Activated B cell treated with CpG ODN at 0.5 μM for 24 hours (primary cell): ENCODE data around the gene FHIP2A. TPM values are rescaled to one million over a fixed set of nuclear protein-coding genes. Genes with fewer than 3 reads are reported as not detected.

ENCODE experiments used
- ATAC-seq: fragments of 200-7000 bp; cut with Tn5 transposase; one replicate; pipeline ENCODE4 v1.10.0; 2021; ENCODE audit warnings: low read depth, mild to moderate bottlenecking, moderate library complexity
- CTCF ChIA-PET: fragments of 350-600 bp; sonication (Branson Sonifier 250); formaldehyde crosslinking; loops from one replicate; lab custom pipeline; 2021; ENCODE audit warnings: antibody characterized with exemption; lab: Charles Lee
- POLR2A ChIA-PET: fragments of 350-600 bp; sonication (Branson Sonifier 250); formaldehyde crosslinking; loops from one replicate; lab custom pipeline; 2021; ENCODE audit warnings: antibody characterized with exemption; lab: Charles Lee
- DNase-seq: peaks from one replicate; pipeline ENCODE4 v3.0.0; 2022
- H3K27ac Mint-ChIP-seq: one replicate; pipeline ENCODE4 v1.8.0; 2020; ENCODE audit warnings: mixed read lengths
- H3K27me3 Mint-ChIP-seq: one replicate; pipeline ENCODE4 v1.8.0; 2021; ENCODE audit warnings: mixed read lengths
- H3K36me3 Mint-ChIP-seq: one replicate; pipeline ENCODE4 v1.8.0; 2021; ENCODE audit warnings: low read depth, mixed read lengths
- H3K4me1 Mint-ChIP-seq: one replicate; pipeline ENCODE4 v1.8.0; 2021; ENCODE audit warnings: mixed read lengths
- H3K4me3 Mint-ChIP-seq: one replicate; pipeline ENCODE4 v1.8.0; 2020; ENCODE audit warnings: mild to moderate bottlenecking, mixed read lengths
- H3K9me3 Mint-ChIP-seq: one replicate; pipeline ENCODE4 v1.8.0; 2020; ENCODE audit warnings: mixed read lengths
- intact Hi-C: fragments of 100-400 bp; cut with micrococcal nuclease; formaldehyde crosslinking; loops from one replicate; pipeline ENCODE4 v1.15.1; 2024
- total RNA-seq: library from RNA; stranded (reverse); gene quantifications from 2 replicates; pipeline ENCODE4 v1.2.3, GENCODE V29; 2022
- TF ChIP-seq, protein P1 (sequence below): fragments of 200-600 bp; IDR thresholded peaks from one replicate; pipeline ENCODE4 v1.8.0; 2022; ENCODE audit warnings: antibody characterized with exemption, mild to moderate bottlenecking

The FHIP2A gene
- total RNA-seq, 1 donor from 2014 or later = 20.2 TPM

DNA sequence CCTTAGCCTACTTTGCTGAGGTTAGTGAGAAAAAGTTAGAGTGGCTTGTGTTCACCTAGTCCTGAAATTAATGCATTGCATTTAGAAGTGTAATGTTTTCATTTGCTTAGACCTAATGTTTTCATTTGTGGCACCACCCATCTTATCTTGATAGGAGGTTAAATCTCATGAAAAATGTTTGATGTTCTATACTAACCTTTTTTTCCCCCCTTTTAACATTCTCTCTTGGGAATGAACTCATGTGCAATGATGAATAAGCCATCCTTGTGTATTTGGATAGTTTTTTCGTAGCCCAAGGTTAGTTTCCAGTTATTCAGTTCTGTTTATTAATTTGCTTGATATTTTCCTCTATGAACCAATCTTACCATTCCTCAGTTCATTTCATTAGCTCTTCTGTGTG, 2.8 kb downstream of the FHIP2A start:
- Mint-ChIP-seq H3K27me3 (no peaks in the 10 kb centered on the region), H3K4me3 (no peak overlapping the region), H3K4me1 (peaks cover 37% of the 10 kb centered on the region), H3K27ac (no peak overlapping the region), H3K36me3 (peaks cover 8% of the 10 kb centered on the region), H3K9me3 (no peaks in the 10 kb centered on the region)
- ChIA-PET POLR2A (no interaction called here), CTCF (no interaction called here)
- no peak for DNase-seq
- TF ChIP-seq, protein P1, sequence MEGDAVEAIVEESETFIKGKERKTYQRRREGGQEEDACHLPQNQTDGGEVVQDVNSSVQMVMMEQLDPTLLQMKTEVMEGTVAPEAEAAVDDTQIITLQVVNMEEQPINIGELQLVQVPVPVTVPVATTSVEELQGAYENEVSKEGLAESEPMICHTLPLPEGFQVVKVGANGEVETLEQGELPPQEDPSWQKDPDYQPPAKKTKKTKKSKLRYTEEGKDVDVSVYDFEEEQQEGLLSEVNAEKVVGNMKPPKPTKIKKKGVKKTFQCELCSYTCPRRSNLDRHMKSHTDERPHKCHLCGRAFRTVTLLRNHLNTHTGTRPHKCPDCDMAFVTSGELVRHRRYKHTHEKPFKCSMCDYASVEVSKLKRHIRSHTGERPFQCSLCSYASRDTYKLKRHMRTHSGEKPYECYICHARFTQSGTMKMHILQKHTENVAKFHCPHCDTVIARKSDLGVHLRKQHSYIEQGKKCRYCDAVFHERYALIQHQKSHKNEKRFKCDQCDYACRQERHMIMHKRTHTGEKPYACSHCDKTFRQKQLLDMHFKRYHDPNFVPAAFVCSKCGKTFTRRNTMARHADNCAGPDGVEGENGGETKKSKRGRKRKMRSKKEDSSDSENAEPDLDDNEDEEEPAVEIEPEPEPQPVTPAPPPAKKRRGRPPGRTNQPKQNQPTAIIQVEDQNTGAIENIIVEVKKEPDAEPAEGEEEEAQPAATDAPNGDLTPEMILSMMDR = no peak
- intact Hi-C loops = loop anchor here (5.0 kb wide), 2 partner anchors 272 to 972 kb away; partner anchors contain the start of genes DCLRE1A and NHLRC2
- no peak for ATAC-seq

DNA sequence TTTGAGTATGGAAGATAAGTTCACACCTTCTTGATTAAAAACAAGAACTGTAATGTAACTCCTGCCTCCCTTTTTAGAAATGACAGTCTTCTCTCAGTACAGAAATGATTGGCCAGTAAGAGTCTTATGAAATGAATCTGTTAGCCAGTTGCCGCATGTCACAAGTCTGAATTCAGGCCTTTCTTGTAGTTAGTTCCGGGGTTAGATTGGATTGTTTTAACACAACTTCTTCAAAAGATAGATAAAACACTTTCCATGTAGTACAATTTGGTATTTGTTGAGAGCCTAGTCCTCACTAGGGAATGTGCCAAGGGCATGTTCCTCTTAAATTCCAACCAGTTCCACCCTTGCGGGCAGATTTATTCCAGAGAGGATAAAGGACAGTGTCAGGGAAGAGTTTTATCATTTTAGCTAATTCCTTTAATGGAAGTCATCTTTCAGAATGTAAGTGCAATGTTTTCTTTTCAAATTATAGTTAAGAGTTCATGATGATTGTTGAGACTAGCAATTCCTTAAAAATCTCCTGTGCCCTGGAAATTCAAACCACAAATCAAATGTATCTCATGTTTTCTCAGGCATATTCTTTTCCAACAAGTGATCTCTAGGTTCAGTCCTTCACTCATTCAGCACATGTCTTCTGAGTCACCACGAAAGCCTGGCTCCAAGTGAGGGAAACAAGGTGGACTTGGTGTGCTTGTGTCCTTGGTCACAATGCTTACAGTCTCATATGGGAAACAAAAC, 4.1 kb downstream of the FHIP2A start:
- no peaks in the 10 kb centered on the region for H3K27me3 Mint-ChIP-seq
- TF ChIP-seq, protein P1 = no peak
- DNase-seq = no peak
- intact Hi-C loops = no loop called here
- H3K4me1 Mint-ChIP-seq = peaks cover 48% of the 10 kb centered on the region
- no peak overlapping the region for H3K4me3 Mint-ChIP-seq
- CTCF ChIA-PET = no interaction called here
- H3K9me3 Mint-ChIP-seq = no peaks in the 10 kb centered on the region
- POLR2A ChIA-PET = no interaction called here
- H3K27ac Mint-ChIP-seq = no peak overlapping the region
- ATAC-seq = no peak
- peaks cover 8% of the 10 kb centered on the region for H3K36me3 Mint-ChIP-seq

DNA sequence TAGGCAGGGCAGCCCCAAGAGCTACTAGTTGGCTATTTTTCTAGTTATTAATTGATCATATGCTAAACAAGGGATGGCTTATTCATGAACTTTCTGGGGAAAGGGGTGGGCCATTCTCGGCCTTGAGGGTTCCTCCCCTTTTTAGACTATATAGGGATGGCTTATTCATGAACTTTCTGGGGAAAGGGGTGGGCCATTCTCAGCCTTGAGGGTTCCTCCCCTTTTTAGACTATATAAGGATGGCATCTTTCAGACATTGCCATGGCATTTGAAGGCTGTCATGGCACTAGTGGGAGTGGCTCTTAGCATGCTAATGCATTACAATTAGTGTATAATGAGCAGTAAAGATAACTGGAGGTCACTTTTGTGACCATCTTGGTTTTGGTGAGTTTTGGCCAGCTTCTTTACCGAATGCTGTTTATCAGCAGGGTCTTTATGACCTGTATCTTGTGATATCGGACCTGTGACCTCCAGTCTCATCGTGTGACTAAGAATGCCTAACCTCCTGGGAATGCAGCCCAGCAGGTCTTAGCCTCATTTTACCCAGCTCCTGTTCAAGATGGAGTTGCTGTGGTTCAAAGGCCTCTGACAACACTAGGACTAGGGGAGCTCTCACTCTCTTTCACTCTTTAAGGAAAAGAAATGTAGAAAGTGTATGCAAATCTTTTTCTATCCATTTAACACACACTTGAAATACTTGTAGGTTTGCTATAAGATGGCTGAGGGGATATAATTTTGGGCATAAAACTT, 7.8 kb downstream of the FHIP2A start:
- intact Hi-C loops = no loop called here
- TF ChIP-seq, protein P1 = no peak
- H3K9me3 Mint-ChIP-seq = no peaks in the 10 kb centered on the region
- H3K27ac Mint-ChIP-seq = no peak overlapping the region
- no peak overlapping the region for H3K4me3 Mint-ChIP-seq
- DNase-seq (no peak), ATAC-seq (no peak)
- H3K4me1 Mint-ChIP-seq = peaks cover 33% of the 10 kb centered on the region
- CTCF ChIA-PET = interaction anchor here (1.7 kb wide), 1 partner anchor 8 kb away, joined by 5 read pairs; the partner anchor contains the start of gene FHIP2A
- peaks cover 26% of the 10 kb centered on the region for H3K36me3 Mint-ChIP-seq
- POLR2A ChIA-PET = interaction anchor here (0.7 to 1.2 kb wide), 2 partner anchors 108 to 348 kb away, joined by 3 to 5 read pairs; partner anchors contain the start of gene TRUB1
- H3K27me3 Mint-ChIP-seq = no peaks in the 10 kb centered on the region

DNA sequence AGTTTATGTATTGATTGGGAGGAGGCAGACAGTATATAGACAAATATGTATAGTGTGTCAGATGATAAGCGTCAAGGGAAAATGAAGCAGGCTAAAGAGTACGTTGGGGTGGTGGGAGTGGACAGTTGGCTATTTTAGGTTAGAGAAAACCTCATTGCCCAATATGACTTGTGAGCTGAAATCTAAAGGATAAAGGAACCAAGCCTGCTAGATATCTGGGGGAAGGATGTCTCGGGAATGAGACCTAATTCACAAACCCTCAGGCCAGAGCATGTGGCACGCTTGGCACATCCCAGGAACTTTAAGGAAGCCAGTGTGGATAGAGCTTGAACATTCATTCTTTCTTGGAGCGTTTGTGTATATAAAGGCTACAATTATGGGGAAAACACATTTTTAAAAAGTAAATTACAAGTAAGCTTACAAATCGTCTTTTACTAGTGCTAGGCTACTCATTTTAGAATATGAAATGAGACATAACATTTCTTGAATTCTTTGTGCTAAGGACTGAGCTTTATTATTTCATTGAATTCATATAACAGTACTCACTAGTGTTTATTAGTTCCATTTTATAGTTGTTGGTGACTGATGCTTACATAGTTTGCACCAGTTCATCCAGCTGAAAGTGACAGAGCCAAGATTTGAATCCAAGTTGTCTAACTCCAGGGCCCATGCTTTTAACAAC, 9.7 kb downstream of the FHIP2A start:
- no peak overlapping the region for H3K4me3 Mint-ChIP-seq
- ChIA-PET CTCF (interaction anchor here (3.3 kb wide), 1 partner anchor 9 kb away, joined by 9 read pairs; the partner anchor contains the start of gene FHIP2A), POLR2A (interaction anchor here (0.8 kb wide), 2 partner anchors 9 to 404 kb away, joined by 3 to 4 read pairs; partner anchors contain the start of gene FHIP2A)
- intact Hi-C loops = no loop called here
- no peaks in the 10 kb centered on the region for H3K9me3 Mint-ChIP-seq
- H3K27me3 Mint-ChIP-seq = no peaks in the 10 kb centered on the region
- TF ChIP-seq, protein P1 = no peak
- H3K36me3 Mint-ChIP-seq = peaks cover 33% of the 10 kb centered on the region
- DNase-seq (no peak), ATAC-seq (no peak)
- H3K27ac Mint-ChIP-seq = no peak overlapping the region
- peaks cover 22% of the 10 kb centered on the region for H3K4me1 Mint-ChIP-seq
